OCI-LY1 (cell line): ENCODE measurements around the gene KRT1.

ENCODE experiments used
- H2AFZ ChIP-seq: fragments of 200-600 bp; sonication (generic), shearing (Covaris generic); 2 replicates; pipeline ENCODE4 v1.6.0; 2014; ENCODE audit warnings: antibody characterized with exemption, mild to moderate bottlenecking, low read length
- H3F3A ChIP-seq: fragments of 200-600 bp; sonication (generic), shearing (Covaris generic); 2 replicates; pipeline ENCODE4 v1.6.0; 2014; ENCODE audit warnings: mild to moderate bottlenecking, antibody characterized with exemption, low read length, moderate library complexity; ENCODE audit not compliant: insufficient read depth
- H3K27ac ChIP-seq: fragments of 200-600 bp; sonication (generic); 2 replicates; pipeline ENCODE4 v1.5.1; 2014; ENCODE audit warnings: low read length, mixed run types, mild to moderate bottlenecking, low read depth; ENCODE audit not compliant: poor library complexity, severe bottlenecking
- H3K27me3 ChIP-seq: fragments of 200-600 bp; sonication (generic); 2 replicates; pipeline ENCODE4 v1.6.0; 2014; ENCODE audit warnings: antibody characterized with exemption, mild to moderate bottlenecking, low read length, moderate library complexity; ENCODE audit not compliant: insufficient read depth
- H3K36me3 ChIP-seq: fragments of 200-600 bp; sonication (generic); 2 replicates; pipeline ENCODE4 v1.6.1; 2014; ENCODE audit warnings: mild to moderate bottlenecking, antibody characterized with exemption, low read length, moderate library complexity, mixed read lengths; ENCODE audit not compliant: insufficient read depth
- H3K4me1 ChIP-seq: fragments of 200-600 bp; sonication (generic); 2 replicates; pipeline ENCODE4 v1.5.1; 2014; ENCODE audit warnings: mild to moderate bottlenecking, low read length, moderate library complexity; ENCODE audit not compliant: insufficient read depth, severe bottlenecking
- H3K4me2 ChIP-seq: fragments of 200-600 bp; sonication (generic), shearing (Covaris generic); 2 replicates; pipeline ENCODE4 v1.6.1; 2014; ENCODE audit warnings: low read length
- H3K4me3 ChIP-seq: fragments of 200-600 bp; sonication (generic); 2 replicates; pipeline ENCODE4 v1.5.1; 2014; ENCODE audit warnings: low read length, low read depth, mild to moderate bottlenecking, mixed read lengths; ENCODE audit not compliant: poor library complexity, severe bottlenecking
- H3K79me2 ChIP-seq: fragments of 200-600 bp; shearing (Covaris generic); 2 replicates; pipeline ENCODE4 v1.6.1; 2016; ENCODE audit warnings: mixed run types, low read length, mixed read lengths; ENCODE audit not compliant: insufficient read depth
- H3K9ac ChIP-seq: fragments of 200-600 bp; sonication (generic), shearing (Covaris generic); 2 replicates; pipeline ENCODE4 v1.6.1; 2014; ENCODE audit warnings: mild to moderate bottlenecking, low read length, mixed read lengths
- H3K9me2 ChIP-seq: fragments of 200-600 bp; sonication (generic), shearing (Covaris generic); 2 replicates; pipeline ENCODE4 v1.6.1; 2014; ENCODE audit warnings: low read depth, mild to moderate bottlenecking, low read length, mixed read lengths
- H3K9me3 ChIP-seq: fragments of 200-600 bp; shearing (Covaris generic); 2 replicates; pipeline ENCODE4 v1.6.1; 2014; ENCODE audit warnings: low read length, mixed read lengths
- H4K20me1 ChIP-seq: fragments of 200-600 bp; sonication (generic), shearing (Covaris generic); 2 replicates; pipeline ENCODE4 v1.6.0; 2016; ENCODE audit warnings: mild to moderate bottlenecking, low read length; ENCODE audit not compliant: insufficient read depth
- CTCF ChIP-seq: fragments of 200-600 bp; sonication (generic), shearing (Covaris generic); IDR thresholded peaks from 2 replicates; pipeline ENCODE4 v1.5.1; 2017; ENCODE audit warnings: mild to moderate bottlenecking, antibody characterized with exemption, low read length, moderate library complexity, mixed read lengths
- EZH2 ChIP-seq: fragments of 200-600 bp; sonication (generic), shearing (Covaris generic); IDR thresholded peaks from 2 replicates; pipeline ENCODE4 v1.8.0; 2017; ENCODE audit warnings: borderline replicate concordance, mixed run types, mild to moderate bottlenecking, antibody characterized with exemption, low read length, moderate library complexity, mixed read lengths

Gene KRT1

GRCh38 chr12:52695039-52695438 lies 14.8 kb upstream of the KRT1 start:
- H3K9me3 ChIP-seq = no peaks in the 10 kb centered on the region
- H3K27me3 ChIP-seq = no peaks in the 10 kb centered on the region
- no peaks in the 10 kb centered on the region for H3K9me2 ChIP-seq
- no peaks in the 10 kb centered on the region for H3K79me2 ChIP-seq
- no peaks in the 10 kb centered on the region for H4K20me1 ChIP-seq
- no peak overlapping the region for H2AFZ ChIP-seq
- no peak overlapping the region for H3K9ac ChIP-seq
- no peak overlapping the region for H3K4me3 ChIP-seq
- H3K4me1 ChIP-seq = no peaks in the 10 kb centered on the region
- H3K36me3 ChIP-seq = no peaks in the 10 kb centered on the region
- H3K4me2 ChIP-seq = no peak overlapping the region
- TF ChIP-seq EZH2 = no peak
- TF ChIP-seq CTCF = no peak
- H3K27ac ChIP-seq = no peak overlapping the region
- no peaks in the 10 kb centered on the region for H3F3A ChIP-seq

GRCh38 chr12:52694151-52694550 lies 13.9 kb upstream of the KRT1 start:
- H3K9ac ChIP-seq = no peak overlapping the region
- no peaks in the 10 kb centered on the region for H3K79me2 ChIP-seq
- no peaks in the 10 kb centered on the region for H3K27me3 ChIP-seq
- H3K9me3 ChIP-seq = no peaks in the 10 kb centered on the region
- TF ChIP-seq CTCF (no peak), EZH2 (no peak)
- H4K20me1 ChIP-seq = no peaks in the 10 kb centered on the region
- H3K4me1 ChIP-seq = no peaks in the 10 kb centered on the region
- H3K4me2 ChIP-seq = no peak overlapping the region
- H3F3A ChIP-seq = no peaks in the 10 kb centered on the region
- H3K27ac ChIP-seq = no peak overlapping the region
- H3K36me3 ChIP-seq = no peaks in the 10 kb centered on the region
- no peaks in the 10 kb centered on the region for H3K9me2 ChIP-seq
- H3K4me3 ChIP-seq = no peak overlapping the region
- no peak overlapping the region for H2AFZ ChIP-seq

- Histone ChIP-seq H3K4me1 (no peaks in the 10 kb centered on the region), H3K9me2 (no peaks in the 10 kb centered on the region), H3K79me2 (no peaks in the 10 kb centered on the region), H3K27me3 (no peaks in the 10 kb centered on the region), H3K27ac (no peak overlapping the region), H4K20me1 (no peaks in the 10 kb centered on the region), H3K9me3 (no peaks in the 10 kb centered on the region), H3K4me2 (no peak overlapping the region), H3K36me3 (no peaks in the 10 kb centered on the region), H3F3A (no peaks in the 10 kb centered on the region), H3K9ac (no peak overlapping the region), H3K4me3 (no peak overlapping the region), H2AFZ (no peak overlapping the region)
- no peak for TF ChIP-seq EZH2
- TF ChIP-seq CTCF = no peak
Measured at GRCh38 chr12:52693261-52693660, 13.1 kb upstream of the KRT1 start.
